HCT116 (cell line): ENCODE data around the gene DOCK9. TPM values are rescaled to one million over a fixed set of nuclear protein-coding genes. Genes with fewer than 3 reads are reported as not detected.

Source experiments
- ATAC-seq: fragments of 200-7000 bp; cut with Tn5 transposase; 2 replicates; pipeline ENCODE4 v1.9.1; 2020; ENCODE audit warnings: mild to moderate bottlenecking, moderate library complexity
- BruUV-seq: library from RNA; stranded (reverse); fragments of 400-500 nt; replicated peaks from 2 replicates; lab custom pipeline; 2021; lab: Mats Ljungman, UMichigan
- CTCF ChIA-PET: fragments of 300-600 bp; sonication (Branson Sonifier 250); formaldehyde crosslinking; loops from one replicate; lab custom pipeline; 2021; ENCODE audit warnings: antibody characterized with exemption; lab: Charles Lee
- POLR2A ChIA-PET: fragments of 300-600, 350-600 bp; sonication (Branson Sonifier 250); formaldehyde crosslinking; loops from one replicate; lab custom pipeline; 2021; ENCODE audit warnings: antibody characterized with exemption; lab: Charles Lee
- RAD21 ChIA-PET, 2 experiments: fragments of 300-600 bp; sonication (Branson Sonifier 250); formaldehyde crosslinking; loops; one replicate each; lab custom pipeline; 2023; ENCODE audit warnings: low total read pairs in 2 of 2; ENCODE audit not compliant: uncharacterized antibody in 2 of 2, unreplicated experiment in 2 of 2, low non-redundant PET in 1 of 2; lab: Charles Lee
- DNase-seq: peaks from one replicate; pipeline ENCODE4 v3.0.0-alpha.2; 2010; ENCODE audit warnings: low read depth, low spot score
- H2AFZ ChIP-seq: fragments of 200-600 bp; shearing (Covaris generic), sonication (generic); 2 replicates; pipeline ENCODE4 v1.6.1; 2017; ENCODE audit warnings: low read depth, mixed run types, mixed read lengths, antibody characterized with exemption, low read length; ENCODE audit not compliant: poor library complexity, severe bottlenecking
- H3K27ac ChIP-seq: 2 replicates; pipeline ENCODE4 v1.5.1; 2012; ENCODE audit warnings: low read depth, low read length
- H3K27me3 ChIP-seq: fragments of 200-600 bp; sonication (generic); 2 replicates; pipeline ENCODE4 v1.6.1; 2016; ENCODE audit warnings: mixed run types, low read length, mixed read lengths; ENCODE audit not compliant: insufficient read depth
- H3K36me3 ChIP-seq, 2 experiments: fragments of 200-500 bp in 1 of 2; fragments of 200-600 bp in 1 of 2; sonication (Bioruptor generic) in 1 of 2; sonication (generic) in 1 of 2; 2 replicates each; pipeline versions ENCODE4 v1.5.1 to v1.6.1; 2014 to 2016; ENCODE audit warnings: low read length in 2 of 2, inconsistent platforms in 1 of 2, mixed read lengths in 1 of 2, mixed run types in 1 of 2; ENCODE audit not compliant: insufficient read depth in 2 of 2, control insufficient read depth in 1 of 2
- H3K4me1 ChIP-seq, 2 experiments: fragments of 200-600 bp in 1 of 2; sonication (generic) in 1 of 2; 2 replicates each; pipeline versions ENCODE4 v1.5.1 to v1.6.1; 2012 to 2017; ENCODE audit warnings: low read length in 2 of 2, inconsistent platforms in 1 of 2, mild to moderate bottlenecking in 1 of 2, mixed read lengths in 1 of 2, mixed run types in 1 of 2, moderate library complexity in 1 of 2; ENCODE audit not compliant: insufficient read depth in 2 of 2, control insufficient read depth in 1 of 2
- H3K4me2 ChIP-seq: fragments of 200-600 bp; sonication (generic); 2 replicates; pipeline ENCODE4 v1.6.1; 2017; ENCODE audit warnings: mixed run types, low read length, mixed read lengths
- H3K4me3 ChIP-seq, 2 experiments: fragments of 200-600 bp in 1 of 2; sonication (generic) in 1 of 2; replicated peaks in 1 of 2; 2 replicates each; pipeline ENCODE4 v1.5.1; 2011 to 2016; ENCODE audit warnings: low read length in 2 of 2, control low read depth in 1 of 2, low read depth in 1 of 2, mild to moderate bottlenecking in 1 of 2, mixed read lengths in 1 of 2, mixed run types in 1 of 2
- H3K79me2 ChIP-seq: fragments of 200-600 bp; sonication (generic); 2 replicates; pipeline ENCODE4 v1.6.1; 2017; ENCODE audit warnings: mild to moderate bottlenecking, mixed run types, low read length, moderate library complexity, mixed read lengths; ENCODE audit not compliant: insufficient read depth
- H3K9ac ChIP-seq: fragments of 200-600 bp; sonication (generic); 2 replicates; pipeline ENCODE4 v1.6.1; 2016; ENCODE audit warnings: low read length, mixed read lengths
- H3K9me2 ChIP-seq: fragments of 200-600 bp; sonication (generic), shearing (Covaris generic); 2 replicates; pipeline ENCODE4 v1.6.1; 2017; ENCODE audit warnings: mixed run types, mild to moderate bottlenecking, moderate library complexity; ENCODE audit not compliant: insufficient read depth
- H3K9me3 ChIP-seq, 2 experiments: fragments of 200-500 bp in 1 of 2; fragments of 200-600 bp in 1 of 2; sonication (Bioruptor generic) in 1 of 2; sonication (generic) in 1 of 2; 2 replicates each; pipeline ENCODE4 v1.6.1; 2014 to 2017; ENCODE audit warnings: low read length in 2 of 2, mixed read lengths in 2 of 2, inconsistent platforms in 1 of 2, low read depth in 1 of 2, mild to moderate bottlenecking in 1 of 2, mixed run types in 1 of 2, moderate library complexity in 1 of 2; ENCODE audit not compliant: control insufficient read depth in 1 of 2, insufficient read depth in 1 of 2
- H4K20me1 ChIP-seq: fragments of 200-600 bp; sonication (generic), shearing (Covaris generic); 2 replicates; pipeline ENCODE4 v1.6.1; 2017; ENCODE audit warnings: mixed run types, mild to moderate bottlenecking, moderate library complexity; ENCODE audit not compliant: insufficient read depth
- CTCF ChIP-seq, 3 experiments: fragments of 200-600 bp in 1 of 3; sonication (generic) in 1 of 3; IDR thresholded peaks in 2 of 3; conservative IDR thresholded peaks in 1 of 3; 2 replicates each; pipeline ENCODE4 v1.5.1; 2012 to 2017; ENCODE audit warnings: low read depth in 2 of 3, low read length in 2 of 3, antibody characterized with exemption in 1 of 3, borderline replicate concordance in 1 of 3, control low read depth in 1 of 3, mild to moderate bottlenecking in 1 of 3, mixed read lengths in 1 of 3, mixed run types in 1 of 3, moderate library complexity in 1 of 3; ENCODE audit not compliant: insufficient read depth in 1 of 3
- EGR1 ChIP-seq: IDR thresholded peaks from 2 replicates; pipeline ENCODE4 v1.6.1; 2012; ENCODE audit warnings: low read depth
- FOSL1 ChIP-seq: IDR thresholded peaks from 2 replicates; pipeline ENCODE4 v1.6.1; 2012; ENCODE audit warnings: low read depth
- JUND ChIP-seq: IDR thresholded peaks from 2 replicates; pipeline ENCODE4 v1.6.1; 2012
- MAX ChIP-seq: IDR thresholded peaks from 2 replicates; pipeline ENCODE4 v1.6.1; 2012
- POLR2A ChIP-seq: IDR thresholded peaks from 2 replicates; pipeline ENCODE4 v1.7.0; 2011; ENCODE audit warnings: borderline replicate concordance; ENCODE audit not compliant: insufficient read depth, insufficient read length; ENCODE audit errors: extremely low read depth
- RAD21 ChIP-seq: IDR thresholded peaks from 2 replicates; pipeline ENCODE4 v1.6.1; 2012; ENCODE audit warnings: low read depth, mild to moderate bottlenecking
- REST ChIP-seq: IDR thresholded peaks from 2 replicates; pipeline ENCODE4 v1.6.1; 2012; ENCODE audit warnings: low read depth
- SIN3A ChIP-seq: IDR thresholded peaks from 2 replicates; pipeline ENCODE4 v1.6.1; 2012; ENCODE audit warnings: low read depth
- SRF ChIP-seq: IDR thresholded peaks from 2 replicates; pipeline ENCODE4 v1.6.1; 2012; ENCODE audit warnings: low read depth
- YY1 ChIP-seq: IDR thresholded peaks from 2 replicates; pipeline ENCODE4 v1.6.1; 2011; ENCODE audit warnings: low read length, low read depth, moderate library complexity, mild to moderate bottlenecking; ENCODE audit not compliant: insufficient replicate concordance; ENCODE audit errors: extremely low read depth
- ZBTB33 ChIP-seq: IDR thresholded peaks from 2 replicates; pipeline ENCODE4 v1.6.1; 2011; ENCODE audit warnings: mild to moderate bottlenecking, low read length, moderate library complexity; ENCODE audit not compliant: insufficient replicate concordance; ENCODE audit errors: extremely low read depth
- ZNF274 ChIP-seq: fragments of 200-500 bp; sonication (Bioruptor generic); IDR thresholded peaks from 2 replicates; pipeline ENCODE4 v1.6.1; 2014; ENCODE audit warnings: mild to moderate bottlenecking, low read depth, low read length, inconsistent platforms
- intact Hi-C: fragments of 100-400 bp; cut with micrococcal nuclease; formaldehyde crosslinking; loops from 2 replicates; pipeline ENCODE4 v1.10.0; 2022
- total RNA-seq: library from RNA; stranded (reverse); gene quantifications from one replicate; pipeline ENCODE4 v1.2.1, GENCODE V29; 2021; ENCODE audit not compliant: unreplicated experiment

The DOCK9 gene
- total RNA-seq, 1 experiment from 2014 or later = 58.8 TPM

- intact Hi-C loops = no loop called here
- Histone ChIP-seq H3K9ac (no peak overlapping the region), H4K20me1 (no peaks in the 10 kb centered on the region), H3K9me2 (no peaks in the 10 kb centered on the region), H3K36me3 (peaks cover 0 to 4% of the 10 kb centered on the region in 2 experiments; a peak in 2 of 4 replicates), H3K4me3 (no peak overlapping the region), H3K27ac (no peak overlapping the region), H3K27me3 (no peaks in the 10 kb centered on the region), H3K4me2 (no peak overlapping the region), H2AFZ (no peak overlapping the region), H3K4me1 (no peaks in the 10 kb centered on the region), H3K9me3 (no peaks in the 10 kb centered on the region), H3K79me2 (no peaks in the 10 kb centered on the region)
- ATAC-seq = no peak
- POLR2A ChIA-PET = no interaction called here
- no peak for TF ChIP-seq ZNF274
- TF ChIP-seq SRF = no peak
- TF ChIP-seq RAD21 = no peak
- no peak for TF ChIP-seq EGR1
- CTCF ChIA-PET = no interaction called here
- no peak for DNase-seq
- RAD21 ChIA-PET = no interaction called here
- no TSS peak for BruUV-seq
Measured at GRCh38 chr13:98797456-98797855, 180.4 kb downstream of the DOCK9 start.

GRCh38 chr13:98796798-98797197 is 181.1 kb downstream of the DOCK9 start:
- H3K36me3 ChIP-seq = peaks cover 0 to 4% of the 10 kb centered on the region in 2 experiments; a peak in 2 of 4 replicates

More at GRCh38 chr13:98796798-98797197, 181.1 kb downstream of the DOCK9 start:
- no peak overlapping the region for H3K9ac ChIP-seq
- H3K9me3 ChIP-seq = no peaks in the 10 kb centered on the region
- ChIA-PET CTCF (no interaction called here), POLR2A (no interaction called here), RAD21 (no interaction called here)
- no peaks in the 10 kb centered on the region for H3K9me2 ChIP-seq
- no peaks in the 10 kb centered on the region for H3K4me1 ChIP-seq
- no peaks in the 10 kb centered on the region for H4K20me1 ChIP-seq
- TF ChIP-seq MAX = no peak
- TF ChIP-seq FOSL1 = no peak
- no peak for TF ChIP-seq ZBTB33
- TF ChIP-seq SRF = no peak
- no peak for TF ChIP-seq JUND
- no peak for TF ChIP-seq CTCF (IDR thresholded peaks at IDR 0.05 in 2 of 3, conservative IDR thresholded peaks at IDR 0.05 in 1 of 3; ENCODE audit: borderline replicate concordance in 1 of 3, insufficient read depth in 1 of 3, low read depth in 2 of 3, low read length in 2 of 3)
- no peak for TF ChIP-seq RAD21
- no peak for TF ChIP-seq REST
- no peak for TF ChIP-seq SIN3A
- TF ChIP-seq POLR2A = no peak
- TF ChIP-seq YY1 = no peak
- no peaks in the 10 kb centered on the region for H3K27me3 ChIP-seq
- ATAC-seq = no peak
- intact Hi-C loops = no loop called here
- no peaks in the 10 kb centered on the region for H3K79me2 ChIP-seq
- DNase-seq = no peak
- no TSS peak for BruUV-seq
- H3K4me2 ChIP-seq = no peak overlapping the region
- H3K27ac ChIP-seq = no peak overlapping the region
- no peak overlapping the region for H3K4me3 ChIP-seq
- H2AFZ ChIP-seq = no peak overlapping the region
